ENCODE measurements around the gene PALM2AKAP2. TPM values are rescaled to one million over a fixed set of nuclear protein-coding genes. Genes with fewer than 3 reads are reported as not detected.
A peak's percentile ranks its signal among the peaks of the same experiment; 100 is the strongest.

The PALM2AKAP2 gene
- total RNA-seq, 4 donors from 2014 or later: 0.34 to 3.3 (median 0.81) TPM

- no peak for TF ChIP-seq POLR2A (IDR thresholded peaks at IDR 0.05)
- TF ChIP-seq, protein P1, sequence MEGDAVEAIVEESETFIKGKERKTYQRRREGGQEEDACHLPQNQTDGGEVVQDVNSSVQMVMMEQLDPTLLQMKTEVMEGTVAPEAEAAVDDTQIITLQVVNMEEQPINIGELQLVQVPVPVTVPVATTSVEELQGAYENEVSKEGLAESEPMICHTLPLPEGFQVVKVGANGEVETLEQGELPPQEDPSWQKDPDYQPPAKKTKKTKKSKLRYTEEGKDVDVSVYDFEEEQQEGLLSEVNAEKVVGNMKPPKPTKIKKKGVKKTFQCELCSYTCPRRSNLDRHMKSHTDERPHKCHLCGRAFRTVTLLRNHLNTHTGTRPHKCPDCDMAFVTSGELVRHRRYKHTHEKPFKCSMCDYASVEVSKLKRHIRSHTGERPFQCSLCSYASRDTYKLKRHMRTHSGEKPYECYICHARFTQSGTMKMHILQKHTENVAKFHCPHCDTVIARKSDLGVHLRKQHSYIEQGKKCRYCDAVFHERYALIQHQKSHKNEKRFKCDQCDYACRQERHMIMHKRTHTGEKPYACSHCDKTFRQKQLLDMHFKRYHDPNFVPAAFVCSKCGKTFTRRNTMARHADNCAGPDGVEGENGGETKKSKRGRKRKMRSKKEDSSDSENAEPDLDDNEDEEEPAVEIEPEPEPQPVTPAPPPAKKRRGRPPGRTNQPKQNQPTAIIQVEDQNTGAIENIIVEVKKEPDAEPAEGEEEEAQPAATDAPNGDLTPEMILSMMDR (IDR thresholded peaks at IDR 0.05): no peak
- H3K4me1 ChIP-seq: peaks cover 5 to 14% (median 6%) of the 10 kb centered on the region in 3 donors
- WGBS, 2 donors: 35 to 68% methylated on average over 2 of the region's 2 CpGs
- no peak overlapping the region for H3K4me3 ChIP-seq
- H3K36me3 ChIP-seq: no peaks in the 10 kb centered on the region
- H3K9me3 ChIP-seq: no peaks in the 10 kb centered on the region
- no peak for DNase-seq
- intact Hi-C loops (cut with DNase I): no loop called here
- H3K27me3 ChIP-seq: peaks cover 0 to 44% (median 0%) of the 10 kb centered on the region in 4 donors
- H3K27ac ChIP-seq: no peak overlapping the region
Observed at GRCh38 chr9:109776391-109776790, 3.6 kb upstream of the PALM2AKAP2 start.

GRCh38 chr9:109780453-109781033 lies 545 bp downstream of the PALM2AKAP2 start:
- no peak for DNase-seq
- Histone ChIP-seq H3K36me3 (no peaks in the 10 kb centered on the region), H3K9me3 (no peaks in the 10 kb centered on the region), H3K27me3 (peaks cover 0 to 53% (median 0%) of the 10 kb centered on the region in 4 donors), H3K27ac (peak overlapping the region; percentile 3 to 68 (median 56)), H3K4me1 (peaks cover 2 to 14% (median 5%) of the 10 kb centered on the region in 3 donors), H3K4me3 (peak overlapping the region; percentile 27 to 70 (median 48))
- TF ChIP-seq, protein P1 (IDR thresholded peaks at IDR 0.05): no peak
- no peak for TF ChIP-seq POLR2A (IDR thresholded peaks at IDR 0.05)
- intact Hi-C loops (cut with DNase I): no loop called here
- 15 to 20% methylated on average over 14 to 15 of the region's 16 CpGs for WGBS, 2 donors

GRCh38 chr9:109781086-109781485 lies 1.1 kb downstream of the PALM2AKAP2 start:
- 56 to 71% methylated on average over 5 of the region's 5 CpGs for WGBS, 2 donors
- TF ChIP-seq, protein P1 (IDR thresholded peaks at IDR 0.05): no peak
- no peak for TF ChIP-seq POLR2A (IDR thresholded peaks at IDR 0.05)
- Histone ChIP-seq H3K4me1 (peaks cover 0 to 14% (median 5%) of the 10 kb centered on the region in 3 donors), H3K9me3 (no peaks in the 10 kb centered on the region), H3K36me3 (no peaks in the 10 kb centered on the region), H3K27me3 (peaks cover 0 to 53% (median 0%) of the 10 kb centered on the region in 4 donors), H3K4me3 (peak overlapping the region in 3 of 4 donors; percentile 44 to 70 (median 52)), H3K27ac (peak overlapping the region in 3 of 4 donors; percentile 50 to 68 (median 62))
- intact Hi-C loops (cut with DNase I): no loop called here
- no peak for DNase-seq

DNA sequence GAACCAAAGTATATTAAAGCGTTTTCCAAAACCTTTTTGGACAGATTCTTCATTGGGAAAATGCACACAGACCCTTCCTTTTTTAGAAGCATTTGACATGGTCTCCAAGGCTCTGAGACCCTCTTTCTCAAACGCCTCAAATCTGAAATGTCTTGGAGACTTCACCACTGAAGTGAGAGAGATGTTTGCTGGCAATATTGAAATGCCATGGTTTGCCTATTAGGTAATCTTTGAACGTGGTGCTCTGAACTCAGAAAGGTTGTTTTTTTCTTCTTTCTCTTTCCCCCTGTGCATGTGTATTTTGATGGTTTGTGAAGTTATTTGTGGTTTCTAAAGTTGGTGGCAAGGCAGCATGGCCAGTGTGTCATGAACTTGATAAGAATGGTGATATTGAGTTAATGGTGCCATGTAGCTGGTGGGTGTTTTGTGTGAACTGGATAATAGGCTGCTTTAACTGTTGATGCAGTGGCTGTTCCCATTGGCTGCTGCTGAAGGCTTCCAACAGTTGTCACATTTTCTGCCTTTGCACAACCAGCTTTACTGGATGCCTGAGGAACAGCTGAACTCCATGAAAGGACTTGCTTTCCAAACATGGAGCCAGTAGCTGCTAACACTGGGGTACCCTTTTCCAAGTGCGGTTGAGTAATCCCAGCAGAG lies 1.7 kb downstream of the PALM2AKAP2 start:
- peaks cover 0 to 14% (median 5%) of the 10 kb centered on the region in 3 donors for H3K4me1 ChIP-seq
- intact Hi-C loops (cut with DNase I): no loop called here
- peak overlapping the region in 2 of 4 donors; percentile 36 to 68 for H3K27ac ChIP-seq
- peaks cover 0 to 53% (median 0%) of the 10 kb centered on the region in 4 donors for H3K27me3 ChIP-seq
- H3K4me3 ChIP-seq: peak overlapping the region in 1 of 4 donors; percentile 70
- TF ChIP-seq POLR2A (IDR thresholded peaks at IDR 0.05): no peak
- TF ChIP-seq, protein P1 (IDR thresholded peaks at IDR 0.05): no peak
- no peaks in the 10 kb centered on the region for H3K9me3 ChIP-seq
- 40 to 47% methylated on average over 4 of the region's 4 CpGs for WGBS, 2 donors
- no peak for DNase-seq
- H3K36me3 ChIP-seq: no peaks in the 10 kb centered on the region

- H3K27ac ChIP-seq: no peak overlapping the region
- H3K27me3 ChIP-seq: peaks cover 0 to 20% (median 0%) of the 10 kb centered on the region in 4 donors
- peaks cover 0 to 2% (median 0%) of the 10 kb centered on the region in 3 donors for H3K4me1 ChIP-seq
- H3K4me3 ChIP-seq: no peak overlapping the region
- no peak for TF ChIP-seq POLR2A (IDR thresholded peaks at IDR 0.05)
- TF ChIP-seq, protein P1 (IDR thresholded peaks at IDR 0.05): no peak
- WGBS, 2 donors: 80 to 82% methylated on average over 3 of the region's 3 CpGs
- no peaks in the 10 kb centered on the region for H3K36me3 ChIP-seq
- DNase-seq: no peak
- intact Hi-C loops (cut with DNase I): no loop called here
- H3K9me3 ChIP-seq: no peaks in the 10 kb centered on the region
Observed at GRCh38 chr9:109787735-109788134, 7.7 kb downstream of the PALM2AKAP2 start.
